NCI-H1930 (cell line): ENCODE measurements around the gene PRIMA1.

Source experiments
- DNase-seq, 2 experiments: peaks; one replicate each; lab custom pipeline; 2025; lab: John Stamatoyannopoulos, UW

The PRIMA1 gene

GRCh38 chr14:93674343-93674742, 113.9 kb downstream of the PRIMA1 start:
- no peak for DNase-seq

- no peak for DNase-seq
Measured at GRCh38 chr14:93669632-93670031, 118.7 kb downstream of the PRIMA1 start.
